HEK293T (cell line): Measurements from ENCODE around the gene MRPL33.

Experiments
- CTCF ChIA-PET: fragments of 350-600 bp; formaldehyde crosslinking; extraction: SDS; loops from one replicate; lab custom pipeline; 2021; ENCODE audit warnings: antibody characterized with exemption, inconsistent platforms; lab: Yijun Ruan, JAX
- POLR2A ChIA-PET: fragments of 350-600 bp; formaldehyde crosslinking; extraction: SDS; loops from one replicate; lab custom pipeline; 2020; ENCODE audit warnings: antibody characterized with exemption, inconsistent platforms; lab: Yijun Ruan, JAX
- DNase-seq: peaks from one replicate; pipeline ENCODE4 v3.0.0; 2012; ENCODE audit warnings: mixed read lengths; ENCODE audit errors: extremely low spot score
- ARNT ChIP-seq: fragments of 450-650 bp; IDR thresholded peaks from 2 replicates; pipeline ENCODE4 v1.6.1; 2017; ENCODE audit warnings: mild to moderate bottlenecking
- BHLHE40 ChIP-seq: fragments of 450-650 bp; IDR thresholded peaks from 2 replicates; pipeline ENCODE4 v1.6.1; 2016; ENCODE audit warnings: mild to moderate bottlenecking, moderate library complexity, borderline replicate concordance
- CTBP1 ChIP-seq: fragments of 450-650 bp; IDR thresholded peaks from 2 replicates; pipeline ENCODE4 v1.6.1; 2016; ENCODE audit warnings: borderline replicate concordance
- ELF4 ChIP-seq: fragments of 450-650 bp; IDR thresholded peaks from 2 replicates; pipeline ENCODE4 v1.6.1; 2017; ENCODE audit warnings: antibody characterized with exemption
- FOXA1 ChIP-seq: fragments of 450-650 bp; IDR thresholded peaks from 2 replicates; pipeline ENCODE4 v1.6.1; 2016; ENCODE audit warnings: mild to moderate bottlenecking
- FOXK2 ChIP-seq: fragments of 450-650 bp; IDR thresholded peaks from 2 replicates; pipeline ENCODE4 v1.6.1; 2016; ENCODE audit warnings: mild to moderate bottlenecking
- FOXM1 ChIP-seq: fragments of 450-650 bp; IDR thresholded peaks from 2 replicates; pipeline ENCODE4 v1.6.1; 2017; ENCODE audit warnings: mild to moderate bottlenecking, borderline replicate concordance
- HDGF ChIP-seq: fragments of 450-650 bp; IDR thresholded peaks from 2 replicates; pipeline ENCODE4 v1.6.1; 2017; ENCODE audit warnings: antibody characterized with exemption, borderline replicate concordance
- L3MBTL2 ChIP-seq: fragments of 450-650 bp; conservative IDR thresholded peaks from 2 replicates; pipeline ENCODE4 v1.6.1; 2016; ENCODE audit warnings: mild to moderate bottlenecking
- LEF1 ChIP-seq: fragments of 450-650 bp; IDR thresholded peaks from 2 replicates; pipeline ENCODE4 v1.6.1; 2017; ENCODE audit warnings: mild to moderate bottlenecking, borderline replicate concordance
- NFRKB ChIP-seq: fragments of 450-650 bp; IDR thresholded peaks from 2 replicates; pipeline ENCODE4 v1.6.1; 2016; ENCODE audit warnings: mild to moderate bottlenecking, moderate library complexity
- PKNOX1 ChIP-seq: fragments of 450-650 bp; IDR thresholded peaks from 2 replicates; pipeline ENCODE4 v1.6.1; 2016
- SP1 ChIP-seq: fragments of 450-650 bp; IDR thresholded peaks from 2 replicates; pipeline ENCODE4 v1.6.1; 2017
- SUZ12 ChIP-seq: fragments of 450-650 bp; IDR thresholded peaks from 2 replicates; pipeline ENCODE4 v1.6.1; 2016; ENCODE audit warnings: mild to moderate bottlenecking
- TARDBP ChIP-seq: fragments of 450-650 bp; IDR thresholded peaks from 2 replicates; pipeline ENCODE4 v1.6.1; 2016
- ZNF384 ChIP-seq: fragments of 450-650 bp; IDR thresholded peaks from 2 replicates; pipeline ENCODE4 v1.6.1; 2016

Gene MRPL33

DNA sequence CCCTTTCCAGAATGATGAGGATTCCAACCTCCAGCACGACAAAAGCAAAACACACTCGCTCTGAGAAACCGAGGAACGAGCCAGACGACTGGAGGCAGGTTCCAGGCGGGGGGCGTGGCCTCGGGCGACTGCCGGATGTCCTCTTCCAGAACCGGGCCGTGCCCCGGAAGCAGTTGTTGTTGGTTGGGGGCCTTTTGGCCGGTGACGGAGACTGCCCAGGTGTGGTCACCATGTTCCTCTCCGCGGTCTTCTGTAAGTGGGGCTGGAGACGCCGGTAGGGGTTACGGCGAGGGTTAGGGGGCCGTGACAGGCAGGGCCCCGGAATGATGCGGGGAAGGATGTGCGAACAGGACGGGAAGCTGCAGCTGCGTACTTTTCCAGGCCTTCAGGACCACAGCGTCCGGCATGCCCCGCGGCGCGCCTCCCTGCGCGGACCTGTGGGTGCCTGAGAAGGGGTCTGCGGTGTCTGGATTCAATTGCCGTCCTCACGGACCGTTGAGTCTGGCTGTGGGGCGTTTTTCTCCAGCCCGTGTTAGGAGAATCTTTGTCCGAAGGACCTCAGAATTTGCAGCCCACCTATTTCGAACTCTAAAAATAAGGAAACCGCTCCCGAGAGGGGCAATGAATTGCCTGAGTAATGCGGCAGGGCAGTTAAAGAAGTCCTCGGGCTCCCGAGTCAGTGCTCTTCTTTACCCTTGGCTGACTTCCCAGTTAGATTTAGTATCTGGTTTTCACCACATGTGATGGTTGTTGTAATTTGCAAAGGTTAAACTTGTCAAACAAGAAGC is at the start of gene MRPL33:
Gene MRPL33 (plus strand): TSS at position 172 of the 788 bp plus-strand sequence. CDS start 59 bp downstream, at position 231.
- ChIA-PET CTCF (no interaction called here), POLR2A (no interaction called here)
- TF ChIP-seq LEF1 (no peak), ELF4 (peak; percentile 50), SUZ12 (no peak), CTBP1 (no peak), FOXK2 (no peak), TARDBP (no peak)
- peak; percentile 98 for DNase-seq

- CTCF ChIA-PET, result interaction anchor here (1.2 kb wide), 1 partner anchor 155 kb away, joined by 3 read pairs; no protein-coding TSS in a partner anchor
- TF ChIP-seq L3MBTL2, result no peak
- no peak for TF ChIP-seq CTBP1
- TF ChIP-seq LEF1, result no peak
- no peak for TF ChIP-seq FOXK2
- no peak for TF ChIP-seq NFRKB
- no peak for TF ChIP-seq ZNF384
- TF ChIP-seq ELF4, result no peak
- TF ChIP-seq FOXM1, result no peak
- no peak for TF ChIP-seq ARNT
- TF ChIP-seq SUZ12, result no peak
- TF ChIP-seq FOXA1, result no peak
- TF ChIP-seq BHLHE40, result no peak
- no peak for TF ChIP-seq PKNOX1
- no peak for TF ChIP-seq TARDBP
- TF ChIP-seq HDGF, result no peak
- no peak for TF ChIP-seq SP1
- POLR2A ChIA-PET, result no interaction called here
- no peak for DNase-seq
Observed at GRCh38 chr2:27721884-27722485, 49.5 kb upstream of the MRPL33 start.

DNA sequence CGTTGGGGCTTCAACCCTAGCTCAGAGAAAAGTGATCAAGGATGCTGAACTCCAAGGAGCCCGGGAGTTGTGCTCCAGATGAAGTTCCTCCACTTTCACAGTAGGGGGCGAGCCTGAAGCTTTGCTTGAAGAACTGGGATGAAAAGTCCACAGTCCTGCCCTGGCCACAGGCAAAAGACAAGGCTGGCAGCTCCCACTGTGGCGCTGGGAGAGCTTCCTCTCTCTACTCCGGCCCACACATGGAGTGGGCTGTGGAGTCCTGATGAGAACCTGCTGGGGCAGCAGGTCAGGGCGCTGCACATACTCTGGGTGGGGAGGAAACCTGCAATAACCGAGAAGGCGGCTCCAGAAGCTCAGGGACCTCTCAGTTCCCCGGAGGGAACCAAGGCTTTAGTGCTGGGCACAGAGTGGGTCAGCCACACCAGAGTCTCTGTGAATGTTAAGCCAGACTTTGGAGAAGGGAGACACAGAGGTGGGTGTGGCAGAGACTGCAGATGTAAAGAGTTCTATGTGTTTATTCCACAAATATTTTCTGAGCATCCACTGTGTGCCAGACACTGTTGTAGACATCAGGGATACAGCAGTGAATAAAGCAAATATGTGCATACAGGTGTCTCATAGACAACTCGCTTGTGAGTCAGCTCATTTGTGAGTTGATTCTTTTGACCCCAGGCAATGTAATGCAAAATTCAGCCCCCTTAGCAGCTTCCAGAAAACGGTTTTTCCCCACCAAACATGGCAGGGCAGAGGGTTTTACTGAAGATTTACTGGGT is 48.0 kb upstream of the MRPL33 start:
- CTCF ChIA-PET, result interaction anchor here (0.5 to 2.1 kb wide), 22 partner anchors 9 to 1286 kb away, joined by 3 to 11 read pairs (median 4); no protein-coding TSS in a partner anchor
- POLR2A ChIA-PET, result no interaction called here
- DNase-seq, result peak; percentile 79
- TF ChIP-seq ELF4 (no peak), L3MBTL2 (no peak), FOXA1 (no peak), NFRKB (no peak), PKNOX1 (no peak), FOXM1 (no peak), CTBP1 (no peak), ARNT (no peak), LEF1 (no peak)

DNA sequence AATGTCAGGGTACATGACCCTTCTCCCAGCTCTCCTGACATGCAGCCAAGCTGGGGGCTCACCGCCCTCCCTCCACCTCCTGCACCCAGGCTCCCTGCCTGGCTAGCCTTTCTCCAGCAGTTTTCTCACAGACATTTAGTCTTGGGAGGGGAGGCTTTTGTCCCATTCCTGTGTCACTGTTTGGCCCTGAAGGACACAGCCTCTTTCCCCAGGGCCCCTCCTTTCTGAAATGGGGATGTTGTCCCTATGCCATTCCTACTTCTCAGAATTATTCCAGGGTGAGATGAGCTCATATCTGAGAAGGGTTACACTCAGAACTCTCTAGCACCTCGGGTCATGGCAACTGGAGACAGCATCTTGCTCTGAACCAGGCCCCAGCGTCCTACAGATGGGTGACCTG is 47.3 kb upstream of the MRPL33 start:
- DNase-seq, result no peak
- ChIA-PET POLR2A (no interaction called here), CTCF (interaction anchor here (0.5 to 2.1 kb wide), 9 partner anchors 8 to 203 kb away, joined by 3 to 11 read pairs (median 8); no protein-coding TSS in a partner anchor)
- TF ChIP-seq PKNOX1, result no peak
- no peak for TF ChIP-seq L3MBTL2
- TF ChIP-seq FOXA1, result no peak
- TF ChIP-seq LEF1, result no peak
- no peak for TF ChIP-seq HDGF
- no peak for TF ChIP-seq ELF4
- TF ChIP-seq CTBP1, result no peak
- TF ChIP-seq BHLHE40, result no peak
- TF ChIP-seq SUZ12, result no peak
- TF ChIP-seq TARDBP, result no peak
- TF ChIP-seq SP1, result no peak
- no peak for TF ChIP-seq NFRKB
- no peak for TF ChIP-seq FOXM1
- TF ChIP-seq ZNF384, result no peak
- TF ChIP-seq FOXK2, result no peak
- no peak for TF ChIP-seq ARNT

DNA sequence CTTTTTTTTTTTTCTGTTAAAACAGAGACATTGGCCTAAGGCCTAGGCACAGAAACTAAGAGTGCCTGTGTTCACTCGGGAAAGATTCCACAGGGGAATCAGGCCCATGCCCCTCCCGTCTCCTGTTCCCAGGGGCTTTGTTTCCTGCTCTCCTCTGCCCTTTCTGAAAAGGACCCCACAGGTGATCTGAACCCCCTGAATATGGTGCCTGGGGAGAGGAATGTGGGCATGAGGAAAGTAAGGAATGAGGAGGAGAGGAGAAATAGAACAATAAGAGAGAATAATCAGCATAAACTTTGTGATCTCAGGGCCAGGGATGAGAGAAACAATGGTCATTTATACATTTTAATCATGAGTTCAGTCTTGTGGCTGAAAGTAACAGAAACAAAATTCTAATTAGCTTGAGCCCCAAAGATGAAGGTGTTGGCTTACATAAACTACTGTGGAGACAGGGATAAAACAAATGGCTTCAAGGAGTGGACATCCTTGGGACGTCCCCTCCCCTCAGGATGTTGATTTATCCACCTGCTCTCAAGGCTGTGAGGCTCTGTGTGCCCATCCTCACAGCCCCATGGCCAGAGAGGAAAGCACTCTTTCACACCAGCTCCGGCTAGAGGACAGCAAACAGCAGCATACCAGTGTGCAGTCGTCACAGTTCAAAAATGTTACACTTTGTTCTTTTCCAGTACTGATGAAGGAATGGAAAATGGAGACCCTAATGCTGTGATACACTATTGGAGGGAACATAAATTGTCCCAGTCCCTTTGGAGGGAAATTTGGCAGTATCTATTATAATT is 46.4 kb upstream of the MRPL33 start:
- CTCF ChIA-PET, result interaction anchor here (2.1 kb wide), 2 partner anchors 19 to 42 kb away, joined by 8 to 10 read pairs; no protein-coding TSS in a partner anchor
- no peak for DNase-seq
- TF ChIP-seq NFRKB, result no peak
- TF ChIP-seq SUZ12, result no peak
- TF ChIP-seq CTBP1, result no peak
- no peak for TF ChIP-seq SP1
- no peak for TF ChIP-seq FOXA1
- TF ChIP-seq FOXM1, result no peak
- no peak for TF ChIP-seq LEF1
- no peak for TF ChIP-seq PKNOX1
- no peak for TF ChIP-seq HDGF
- no peak for TF ChIP-seq TARDBP
- no peak for TF ChIP-seq ELF4
- no peak for TF ChIP-seq ZNF384
- no peak for TF ChIP-seq FOXK2
- no peak for TF ChIP-seq ARNT
- POLR2A ChIA-PET, result no interaction called here
